HepG2 (cell line): ENCODE results near the gene EMILIN1. TPM values are rescaled to one million over a fixed set of nuclear protein-coding genes. Genes with fewer than 3 reads are reported as not detected.
A peak's percentile ranks its signal among the peaks of the same experiment; 100 is the strongest.

Experiments
- ETV6 ChIP-seq: sonication (generic); formaldehyde crosslinking; conservative IDR thresholded peaks from 2 replicates; pipeline ENCODE4 v1.4.0; 2020; ENCODE audit warnings: missing genetic modification reagents
- GFI1 ChIP-seq: sonication (generic); formaldehyde crosslinking; IDR thresholded peaks from 2 replicates; pipeline ENCODE4 v1.5.0; 2020; ENCODE audit warnings: missing genetic modification reagents, mild to moderate bottlenecking, borderline replicate concordance
- HNF4G ChIP-seq, 2 experiments: sonication (generic) in 1 of 2; formaldehyde crosslinking in 1 of 2; IDR thresholded peaks; 2 replicates each; pipeline versions ENCODE4 v1.4.0 to v1.6.1; 2011 to 2020; ENCODE audit warnings: borderline replicate concordance in 2 of 2, low read depth in 2 of 2, mild to moderate bottlenecking in 2 of 2, low read length in 1 of 2, missing genetic modification reagents in 1 of 2, moderate library complexity in 1 of 2
- JARID2 ChIP-seq: sonication (generic); formaldehyde crosslinking; IDR thresholded peaks from 2 replicates; pipeline ENCODE4 v1.8.1; 2023; ENCODE audit warnings: missing genetic modification reagents, inconsistent platforms; ENCODE audit not compliant: insufficient replicate concordance
- MAFK ChIP-seq, 2 experiments: IDR thresholded peaks in 1 of 2; conservative IDR thresholded peaks in 1 of 2; 2 replicates each; pipeline ENCODE4 v1.6.1; 2011; ENCODE audit warnings: improper control_type of control experiment in 2 of 2, low read length in 2 of 2
- NR3C1 ChIP-seq: sonication (generic); formaldehyde crosslinking; IDR thresholded peaks from 2 replicates; pipeline ENCODE4 v1.4.0; 2020; ENCODE audit warnings: missing genetic modification reagents
- RELA ChIP-seq: sonication (generic); formaldehyde crosslinking; IDR thresholded peaks from 2 replicates; pipeline ENCODE4 v1.4.0; 2020; ENCODE audit warnings: missing genetic modification reagents
- RXRA ChIP-seq: sonication (generic); formaldehyde crosslinking; IDR thresholded peaks from 2 replicates; pipeline ENCODE4 v1.5.1; 2020; ENCODE audit warnings: missing genetic modification reagents
- SYNCRIP ChIP-seq: fragments of 200-400 bp; formaldehyde crosslinking; IDR thresholded peaks from 2 replicates; pipeline ENCODE4 v1.6.1; 2018; ENCODE audit warnings: mild to moderate bottlenecking, low read depth, low read length; ENCODE audit not compliant: insufficient read depth
- ZNF143 ChIP-seq: sonication (generic); formaldehyde crosslinking; IDR thresholded peaks from 2 replicates; pipeline ENCODE4 v1.4.0; 2020; ENCODE audit warnings: missing genetic modification reagents
- ZNF253 ChIP-seq: sonication (generic); formaldehyde crosslinking; IDR thresholded peaks from 2 replicates; pipeline ENCODE4 v1.8.0; 2022; ENCODE audit warnings: mild to moderate bottlenecking, missing genetic modification reagents, borderline replicate concordance
- ZNF326 ChIP-seq: sonication (generic); formaldehyde crosslinking; IDR thresholded peaks from 2 replicates; pipeline ENCODE4 v1.4.0; 2020; ENCODE audit warnings: missing genetic modification reagents, borderline replicate concordance
- ZNF343 ChIP-seq: sonication (generic); formaldehyde crosslinking; IDR thresholded peaks from 2 replicates; pipeline ENCODE4 v1.4.0; 2020; ENCODE audit warnings: mild to moderate bottlenecking, missing genetic modification reagents
- ZNF570 ChIP-seq: sonication (generic); formaldehyde crosslinking; IDR thresholded peaks from 2 replicates; pipeline ENCODE4 v1.4.0; 2020; ENCODE audit warnings: mild to moderate bottlenecking, missing genetic modification reagents, borderline replicate concordance
- ZNF616 ChIP-seq: sonication (generic); formaldehyde crosslinking; IDR thresholded peaks from 2 replicates; pipeline ENCODE4 v1.5.0; 2020; ENCODE audit warnings: low read depth, mild to moderate bottlenecking, missing genetic modification reagents
- ZNF773 ChIP-seq: sonication (generic); formaldehyde crosslinking; IDR thresholded peaks from 2 replicates; pipeline ENCODE4 v1.4.0; 2020; ENCODE audit warnings: missing genetic modification reagents, borderline replicate concordance
- ZNF782 ChIP-seq: sonication (generic); formaldehyde crosslinking; IDR thresholded peaks from 2 replicates; pipeline ENCODE4 v1.4.0; 2020; ENCODE audit warnings: missing genetic modification reagents, mild to moderate bottlenecking, borderline replicate concordance
- ZNF816 ChIP-seq: sonication (generic); formaldehyde crosslinking; IDR thresholded peaks from 2 replicates; pipeline ENCODE4 v1.8.0; 2022; ENCODE audit warnings: missing genetic modification reagents, mild to moderate bottlenecking, borderline replicate concordance
- polyA plus RNA-seq, 8 experiments: library from polyadenylated mRNA; depleted of rRNA in 3 of 8; stranded (reverse) in 7 of 8; unstranded in 1 of 8; fragments of >200 nt; fragmentation: Illumina TruSeq in 4 of 8; extraction: Trizol in 4 of 8; gene quantifications; 2 replicates each; pipeline versions ENCODE4 v1.2.1 to v1.2.3, GENCODE V29; 2011 to 2016; ENCODE audit warnings: low read depth in 4 of 8, missing spikeins in 1 of 8, mixed read lengths in 1 of 8; ENCODE audit not compliant: insufficient read depth in 1 of 8
- total RNA-seq, 5 experiments: library from RNA; depleted of rRNA; stranded (reverse); fragments of >200 nt; fragmentation: Illumina TruSeq; extraction: Trizol; gene quantifications; 2 replicates each; pipeline ENCODE4 v1.2.3, GENCODE V29; 2016; ENCODE audit warnings: low read depth in 1 of 5
- TF ChIP-seq, protein P1 (sequence below): sonication (generic); formaldehyde crosslinking; IDR thresholded peaks from 2 replicates; pipeline ENCODE4 v1.5.1; 2020; ENCODE audit warnings: missing genetic modification reagents, mild to moderate bottlenecking, borderline replicate concordance
- TF ChIP-seq, protein P2 (sequence below): sonication (generic); formaldehyde crosslinking; IDR thresholded peaks from 2 replicates; pipeline ENCODE4 v1.4.0; 2020; ENCODE audit warnings: mild to moderate bottlenecking, missing genetic modification reagents
- TF ChIP-seq, protein P3 (sequence below): sonication (generic); formaldehyde crosslinking; IDR thresholded peaks from 2 replicates; pipeline ENCODE4 v1.4.0; 2020; ENCODE audit warnings: missing genetic modification reagents

Gene EMILIN1
- total and polyA plus RNA-seq, 2 of the 13 experiments (the other 11 are each of a cell fraction or from before 2014, with no cell fraction given) = 8.1 to 9.7 TPM

DNA sequence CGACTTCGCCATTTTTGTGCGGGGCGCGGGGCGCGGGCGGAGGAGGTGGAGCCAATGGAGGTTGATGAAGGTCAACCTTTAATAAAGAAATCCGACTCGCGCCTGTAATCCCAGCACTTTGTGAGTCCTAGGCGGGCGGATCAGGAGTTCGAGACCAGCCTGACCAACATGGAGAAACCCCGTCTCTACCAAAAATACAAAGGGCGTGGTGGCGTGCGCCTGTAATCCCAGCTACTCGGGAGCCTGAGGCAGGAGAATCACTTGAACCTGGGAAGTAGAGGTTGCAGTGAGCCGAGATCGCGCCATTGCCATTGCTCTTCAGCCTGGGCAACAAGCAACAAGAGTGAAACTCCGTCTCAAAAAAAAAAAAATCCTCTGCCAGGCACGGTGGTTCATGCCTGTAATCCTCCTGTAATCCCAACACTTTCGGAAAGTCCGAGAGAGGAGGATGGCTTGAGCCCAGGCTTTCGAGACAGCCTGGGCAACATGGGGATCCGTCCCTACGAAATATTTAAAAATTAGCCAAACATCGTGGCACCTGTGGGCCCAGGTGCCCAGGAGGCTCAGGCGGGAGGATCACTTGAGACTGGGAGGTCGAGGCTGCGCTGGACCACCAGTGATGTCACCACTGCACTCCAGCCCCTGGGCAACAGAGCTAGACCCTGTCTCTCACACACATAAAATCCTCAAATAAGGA is 56.5 kb downstream of the EMILIN1 start (continued):
- TF ChIP-seq ZNF343 (peak; percentile 81; the same call in 1 of the 2 replicates), RELA (CRISPR knock-in tag) (no peak), ZNF616 (CRISPR knock-in tag) (no peak), RXRA (0 out of 2 replicates have a peak, but pooled peaks have one; percentile 36), NR3C1 (no peak), ZNF326 (CRISPR knock-in tag) (no peak), ETV6 (CRISPR knock-in tag) (no peak), ZNF773 (CRISPR knock-in tag) (no peak), HNF4G (IDR thresholded peaks at IDR 0.05; ENCODE audit: borderline replicate concordance, low read depth, low read length) (no peak), HNF4G (CRISPR knock-in tag; IDR thresholded peaks at IDR 0.05; ENCODE audit: borderline replicate concordance, low read depth) (no peak), MAFK (conservative IDR thresholded peaks at IDR 0.05 in 1 of 2, IDR thresholded peaks at IDR 0.05 in 1 of 2; ENCODE audit: low read length in 2 of 2) (no peak), ZNF782 (CRISPR knock-in tag) (0 out of 2 replicates have a peak, but pooled peaks have one; percentile 61), SYNCRIP (no peak), ZNF143 (no peak), ZNF570 (no peak), ZNF253 (no peak), ZNF816 (CRISPR knock-in tag) (no peak), JARID2 (CRISPR knock-in tag) (no peak), GFI1 (CRISPR knock-in tag) (no peak)
- TF ChIP-seq, protein P1, sequence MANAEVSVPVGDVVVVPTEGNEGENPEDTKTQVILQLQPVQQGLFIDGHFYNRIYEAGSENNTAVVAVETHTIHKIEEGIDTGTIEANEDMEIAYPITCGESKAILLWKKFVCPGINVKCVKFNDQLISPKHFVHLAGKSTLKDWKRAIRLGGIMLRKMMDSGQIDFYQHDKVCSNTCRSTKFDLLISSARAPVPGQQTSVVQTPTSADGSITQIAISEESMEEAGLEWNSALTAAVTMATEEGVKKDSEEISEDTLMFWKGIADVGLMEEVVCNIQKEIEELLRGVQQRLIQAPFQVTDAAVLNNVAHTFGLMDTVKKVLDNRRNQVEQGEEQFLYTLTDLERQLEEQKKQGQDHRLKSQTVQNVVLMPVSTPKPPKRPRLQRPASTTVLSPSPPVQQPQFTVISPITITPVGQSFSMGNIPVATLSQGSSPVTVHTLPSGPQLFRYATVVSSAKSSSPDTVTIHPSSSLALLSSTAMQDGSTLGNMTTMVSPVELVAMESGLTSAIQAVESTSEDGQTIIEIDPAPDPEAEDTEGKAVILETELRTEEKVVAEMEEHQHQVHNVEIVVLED (CRISPR knock-in tag) = 0 out of 2 replicates have a peak, but pooled peaks have one; percentile 1
- TF ChIP-seq, protein P2, sequence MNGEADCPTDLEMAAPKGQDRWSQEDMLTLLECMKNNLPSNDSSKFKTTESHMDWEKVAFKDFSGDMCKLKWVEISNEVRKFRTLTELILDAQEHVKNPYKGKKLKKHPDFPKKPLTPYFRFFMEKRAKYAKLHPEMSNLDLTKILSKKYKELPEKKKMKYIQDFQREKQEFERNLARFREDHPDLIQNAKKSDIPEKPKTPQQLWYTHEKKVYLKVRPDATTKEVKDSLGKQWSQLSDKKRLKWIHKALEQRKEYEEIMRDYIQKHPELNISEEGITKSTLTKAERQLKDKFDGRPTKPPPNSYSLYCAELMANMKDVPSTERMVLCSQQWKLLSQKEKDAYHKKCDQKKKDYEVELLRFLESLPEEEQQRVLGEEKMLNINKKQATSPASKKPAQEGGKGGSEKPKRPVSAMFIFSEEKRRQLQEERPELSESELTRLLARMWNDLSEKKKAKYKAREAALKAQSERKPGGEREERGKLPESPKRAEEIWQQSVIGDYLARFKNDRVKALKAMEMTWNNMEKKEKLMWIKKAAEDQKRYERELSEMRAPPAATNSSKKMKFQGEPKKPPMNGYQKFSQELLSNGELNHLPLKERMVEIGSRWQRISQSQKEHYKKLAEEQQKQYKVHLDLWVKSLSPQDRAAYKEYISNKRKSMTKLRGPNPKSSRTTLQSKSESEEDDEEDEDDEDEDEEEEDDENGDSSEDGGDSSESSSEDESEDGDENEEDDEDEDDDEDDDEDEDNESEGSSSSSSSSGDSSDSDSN = no peak
- TF ChIP-seq, protein P3, sequence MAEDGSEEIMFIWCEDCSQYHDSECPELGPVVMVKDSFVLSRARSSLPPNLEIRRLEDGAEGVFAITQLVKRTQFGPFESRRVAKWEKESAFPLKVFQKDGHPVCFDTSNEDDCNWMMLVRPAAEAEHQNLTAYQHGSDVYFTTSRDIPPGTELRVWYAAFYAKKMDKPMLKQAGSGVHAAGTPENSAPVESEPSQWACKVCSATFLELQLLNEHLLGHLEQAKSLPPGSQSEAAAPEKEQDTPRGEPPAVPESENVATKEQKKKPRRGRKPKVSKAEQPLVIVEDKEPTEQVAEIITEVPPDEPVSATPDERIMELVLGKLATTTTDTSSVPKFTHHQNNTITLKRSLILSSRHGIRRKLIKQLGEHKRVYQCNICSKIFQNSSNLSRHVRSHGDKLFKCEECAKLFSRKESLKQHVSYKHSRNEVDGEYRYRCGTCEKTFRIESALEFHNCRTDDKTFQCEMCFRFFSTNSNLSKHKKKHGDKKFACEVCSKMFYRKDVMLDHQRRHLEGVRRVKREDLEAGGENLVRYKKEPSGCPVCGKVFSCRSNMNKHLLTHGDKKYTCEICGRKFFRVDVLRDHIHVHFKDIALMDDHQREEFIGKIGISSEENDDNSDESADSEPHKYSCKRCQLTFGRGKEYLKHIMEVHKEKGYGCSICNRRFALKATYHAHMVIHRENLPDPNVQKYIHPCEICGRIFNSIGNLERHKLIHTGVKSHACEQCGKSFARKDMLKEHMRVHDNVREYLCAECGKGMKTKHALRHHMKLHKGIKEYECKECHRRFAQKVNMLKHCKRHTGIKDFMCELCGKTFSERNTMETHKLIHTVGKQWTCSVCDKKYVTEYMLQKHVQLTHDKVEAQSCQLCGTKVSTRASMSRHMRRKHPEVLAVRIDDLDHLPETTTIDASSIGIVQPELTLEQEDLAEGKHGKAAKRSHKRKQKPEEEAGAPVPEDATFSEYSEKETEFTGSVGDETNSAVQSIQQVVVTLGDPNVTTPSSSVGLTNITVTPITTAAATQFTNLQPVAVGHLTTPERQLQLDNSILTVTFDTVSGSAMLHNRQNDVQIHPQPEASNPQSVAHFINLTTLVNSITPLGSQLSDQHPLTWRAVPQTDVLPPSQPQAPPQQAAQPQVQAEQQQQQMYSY = no peak
